A549 (cell line): Measurements from ENCODE around the gene GAD2. TPM values are rescaled to one million over a fixed set of nuclear protein-coding genes. Genes with fewer than 3 reads are reported as not detected.

Source experiments
- ATAC-seq, 2 experiments: fragments of 200-7000 bp in 1 of 2; fragments of >200 bp in 1 of 2; cut with Nextera tagmentation in 1 of 2; cut with Tn5 transposase in 1 of 2; 3 replicates each; pipeline versions ENCODE4 v1.8.0 to v1.9.1; 2018 to 2020; ENCODE audit warnings: mild to moderate bottlenecking in 1 of 2, moderate library complexity in 1 of 2
- CTCF ChIA-PET: fragments of 300-600 bp; sonication (Branson Sonifier 250); formaldehyde crosslinking; extraction: SDS; loops from one replicate; lab custom pipeline; 2021; ENCODE audit warnings: antibody characterized with exemption, inconsistent platforms; lab: Yijun Ruan, JAX
- POLR2A ChIA-PET: fragments of 350-600 bp; formaldehyde crosslinking; extraction: SDS; loops from one replicate; lab custom pipeline; 2021; ENCODE audit warnings: antibody characterized with exemption, inconsistent platforms; lab: Yijun Ruan, JAX
- DNase-seq, 2 experiments: peaks; one replicate each; pipeline versions ENCODE4 v3.0.0 to v3.0.0-alpha.2; 2011 to 2016; ENCODE audit warnings: low read depth in 1 of 2, low spot score in 1 of 2
- FAIRE-seq: peaks from 2 replicates; lab custom pipeline; 2011; peaks lifted over from hg19 to GRCh38; lab: Jason Lieb, UNC
- H3K27ac ChIP-seq, 2 experiments: fragments of >200 bp; sonication (Bioruptor Twin); formaldehyde crosslinking; 3 replicates each; pipeline ENCODE4 v1.5.1; 2016 to 2017
- H3K4me1 ChIP-seq: fragments of >200 bp; sonication (Bioruptor Twin); formaldehyde crosslinking; 3 replicates; pipeline ENCODE4 v1.6.1; 2016
- H3K4me2 ChIP-seq: fragments of >200 bp; sonication (Bioruptor Twin); formaldehyde crosslinking; 3 replicates; pipeline ENCODE4 v1.6.1; 2016
- H3K4me3 ChIP-seq: fragments of >200 bp; sonication (Bioruptor Twin); formaldehyde crosslinking; 3 replicates; pipeline ENCODE4 v1.5.1; 2016
- H3K9me3 ChIP-seq: fragments of >200 bp; sonication (Bioruptor Twin); formaldehyde crosslinking; 3 replicates; pipeline ENCODE4 v1.6.1; 2016
- BCL3 ChIP-seq: fragments of >200 bp; sonication (Bioruptor Twin); formaldehyde crosslinking; IDR thresholded peaks from 3 replicates; pipeline ENCODE4 v1.6.1; 2016
- BHLHE40 ChIP-seq: IDR thresholded peaks from 2 replicates; pipeline ENCODE4 v1.6.1; 2012; ENCODE audit warnings: low read depth, low read length, inconsistent platforms
- CBX2 ChIP-seq: fragments of 200-600 bp; sonication (generic); IDR thresholded peaks from 2 replicates; pipeline ENCODE4 v1.6.1; 2016; ENCODE audit warnings: low read depth, mild to moderate bottlenecking, borderline replicate concordance
- CEBPB ChIP-seq, 2 experiments: fragments of >200 bp in 1 of 2; sonication (Bioruptor Twin) in 1 of 2; formaldehyde crosslinking in 1 of 2; IDR thresholded peaks; 2 replicates each; pipeline ENCODE4 v1.6.1; 2012 to 2016
- CHD2 ChIP-seq: fragments of 150-350 bp; IDR thresholded peaks from 2 replicates; pipeline ENCODE4 v1.6.1; 2014; ENCODE audit warnings: low read length; ENCODE audit not compliant: partially characterized antibody
- E2F6 ChIP-seq: IDR thresholded peaks from 2 replicates; pipeline ENCODE4 v1.6.1; 2012; ENCODE audit warnings: low read depth, borderline replicate concordance
- EHF ChIP-seq: fragments of 250-450 bp; sonication (Bioruptor Pico); IDR thresholded peaks from 2 replicates; pipeline ENCODE4 v1.5.0; 2020; ENCODE audit warnings: mild to moderate bottlenecking
- EHMT2 ChIP-seq: fragments of 200-600 bp; sonication (generic); IDR thresholded peaks from 2 replicates; pipeline ENCODE4 v1.6.1; 2016; ENCODE audit warnings: antibody characterized with exemption, low read depth, mild to moderate bottlenecking, moderate library complexity
- EP300 ChIP-seq, 2 experiments: fragments of >200 bp; sonication (Bioruptor Twin); formaldehyde crosslinking; IDR thresholded peaks; 2 replicates in 1 of 2; 3 replicates in 1 of 2; pipeline ENCODE4 v1.6.1; 2016 to 2017
- ESRRA ChIP-seq: fragments of 150-350 bp; IDR thresholded peaks from 2 replicates; pipeline ENCODE4 v1.6.1; 2014; ENCODE audit warnings: mild to moderate bottlenecking, low read length, borderline replicate concordance
- FOSB ChIP-seq: fragments of 250-450 bp; sonication (Bioruptor Pico); IDR thresholded peaks from 2 replicates; pipeline ENCODE4 v1.5.0; 2020; ENCODE audit warnings: mild to moderate bottlenecking, moderate library complexity
- GATA3 ChIP-seq: IDR thresholded peaks from 2 replicates; pipeline ENCODE4 v1.6.1; 2012; ENCODE audit warnings: borderline replicate concordance
- HDAC2 ChIP-seq: fragments of 200-600 bp; sonication (generic); IDR thresholded peaks from 2 replicates; pipeline ENCODE4 v1.6.1; 2016
- HOXA7 ChIP-seq: fragments of 250-450 bp; sonication (Bioruptor Pico); IDR thresholded peaks from 2 replicates; pipeline ENCODE4 v1.5.0; 2020; ENCODE audit warnings: mild to moderate bottlenecking, moderate library complexity
- HOXB13 ChIP-seq: fragments of 250-450 bp; sonication (Bioruptor Pico); IDR thresholded peaks from 2 replicates; pipeline ENCODE4 v1.5.0; 2020; ENCODE audit warnings: low read depth, mild to moderate bottlenecking, moderate library complexity
- KDM5A ChIP-seq: fragments of 200-600 bp; sonication (generic); IDR thresholded peaks from 2 replicates; pipeline ENCODE4 v1.6.1; 2016; ENCODE audit warnings: antibody characterized with exemption, mild to moderate bottlenecking
- MYC ChIP-seq: IDR thresholded peaks from 2 replicates; pipeline ENCODE4 v1.6.1; 2012; ENCODE audit warnings: mild to moderate bottlenecking, inconsistent platforms, low read length, improper control_type of control experiment, borderline replicate concordance
- NFE2L2 ChIP-seq: fragments of 150-350 bp; conservative IDR thresholded peaks from 2 replicates; pipeline ENCODE4 v1.6.1; 2014; ENCODE audit warnings: low read length
- NPAS2 ChIP-seq: fragments of 250-450 bp; sonication (Bioruptor Pico); IDR thresholded peaks from 2 replicates; pipeline ENCODE4 v1.8.0; 2022; ENCODE audit warnings: mild to moderate bottlenecking, moderate library complexity, borderline replicate concordance
- NR3C1 ChIP-seq: fragments of >200 bp; sonication (Bioruptor Twin); formaldehyde crosslinking; IDR thresholded peaks from 3 replicates; pipeline ENCODE4 v1.6.1; 2017
- PHF8 ChIP-seq: fragments of 200-600 bp; sonication (generic); IDR thresholded peaks from 2 replicates; pipeline ENCODE4 v1.6.1; 2016; ENCODE audit warnings: low read depth, mild to moderate bottlenecking, antibody characterized with exemption, moderate library complexity, borderline replicate concordance
- RAD21 ChIP-seq, 2 experiments: fragments of >200 bp in 1 of 2; sonication (Bioruptor Twin) in 1 of 2; formaldehyde crosslinking in 1 of 2; IDR thresholded peaks in 1 of 2; conservative IDR thresholded peaks in 1 of 2; 2 replicates in 1 of 2; 3 replicates in 1 of 2; pipeline ENCODE4 v1.6.1; 2012 to 2018; ENCODE audit warnings: inconsistent platforms in 1 of 2
- RCOR1 ChIP-seq: fragments of 150-350 bp; IDR thresholded peaks from 2 replicates; pipeline ENCODE4 v1.6.1; 2014; ENCODE audit warnings: antibody characterized with exemption, low read length, low read depth
- REST ChIP-seq: fragments of 200-600 bp; sonication (generic); IDR thresholded peaks from 2 replicates; pipeline ENCODE4 v1.6.1; 2016; ENCODE audit warnings: antibody characterized with exemption, mild to moderate bottlenecking, moderate library complexity
- RFX5 ChIP-seq: fragments of 450-650 bp; IDR thresholded peaks from 2 replicates; pipeline ENCODE4 v1.7.1; 2014; ENCODE audit warnings: antibody characterized with exemption, mild to moderate bottlenecking, moderate library complexity
- SMC3 ChIP-seq: fragments of >200 bp; sonication (Bioruptor Twin); formaldehyde crosslinking; IDR thresholded peaks from 3 replicates; pipeline ENCODE4 v1.6.1; 2018; ENCODE audit warnings: inconsistent platforms
- TFCP2L1 ChIP-seq: fragments of 250-450 bp; sonication (Bioruptor Pico); IDR thresholded peaks from 2 replicates; pipeline ENCODE4 v1.5.0; 2021; ENCODE audit warnings: mild to moderate bottlenecking
- TP53 ChIP-seq: fragments of 250-450 bp; sonication (Bioruptor Pico); IDR thresholded peaks from 2 replicates; pipeline ENCODE4 v1.5.0; 2021; ENCODE audit warnings: mild to moderate bottlenecking, moderate library complexity
- USF2 ChIP-seq: fragments of 450-650 bp; IDR thresholded peaks from 2 replicates; pipeline ENCODE4 v1.6.1; 2014; ENCODE audit warnings: antibody characterized with exemption
- ZNF302 ChIP-seq: fragments of 250-450 bp; sonication (Bioruptor Pico); IDR thresholded peaks from 2 replicates; pipeline ENCODE4 v1.9.0; 2021; ENCODE audit warnings: inconsistent platforms, mild to moderate bottlenecking, moderate library complexity
- WGBS: methylation state at CpG from one replicate; pipeline ENCODE4 v1.1.6; 2017; ENCODE audit errors: missing lambda C conversion rate; 5-methylcytosine and 5-hydroxymethylcytosine counted together
- polyA plus RNA-seq, 4 experiments: library from polyadenylated mRNA; depleted of rRNA in 3 of 4; stranded (reverse); fragments of >200 nt; fragmentation: RNase III in 1 of 4; extraction: RNeasy Plus Mini Kit Qiagen cat#74134 plus additional on column Dnase treatment in 1 of 4; gene quantifications; 2 replicates in 3 of 4; 3 replicates in 1 of 4; pipeline ENCODE4 v1.2.3, GENCODE V29; 2011 to 2017

Gene GAD2
- polyA plus RNA-seq, 2 of the 4 experiments (the other 2 are of a cell fraction) = not detected

GRCh38 chr10:26225322-26225721 is 8.7 kb downstream of the GAD2 start:
- POLR2A ChIA-PET = no interaction called here
- FAIRE-seq = no peak
- H3K27ac ChIP-seq = no peak overlapping the region
- no peak for TF ChIP-seq ESRRA
- TF ChIP-seq RAD21 (conservative IDR thresholded peaks at IDR 0.05 in 1 of 2, IDR thresholded peaks at IDR 0.05 in 1 of 2) = no peak
- TF ChIP-seq, all 56 proteins: peak for 0
- WGBS = 0% methylated on average over 4 of the region's 4 CpGs
- CTCF ChIA-PET = no interaction called here
- Histone ChIP-seq H3K4me2 (no peak overlapping the region), H3K9me3 (no peaks in the 10 kb centered on the region), H3K4me1 (no peaks in the 10 kb centered on the region), H3K4me3 (no peak overlapping the region)
- no peak for DNase-seq
- no peak for ATAC-seq

GRCh38 chr10:26227786-26228185 is 11.2 kb downstream of the GAD2 start:
- ChIA-PET CTCF (interaction anchor here (1.1 kb wide), 1 partner anchor 9 kb away, joined by 3 read pairs; no protein-coding TSS in a partner anchor), POLR2A (no interaction called here)
- DNase-seq (no peak), FAIRE-seq (no peak), ATAC-seq (no peak)
- no peaks in the 10 kb centered on the region for H3K9me3 ChIP-seq
- no peaks in the 10 kb centered on the region for H3K4me1 ChIP-seq
- no peak overlapping the region for H3K4me2 ChIP-seq
- 10% methylated on average over 4 of the region's 5 CpGs for WGBS
- H3K4me3 ChIP-seq = no peak overlapping the region
- TF ChIP-seq SMC3 = no peak
- TF ChIP-seq NR3C1 = no peak
- TF ChIP-seq GATA3 = no peak
- no peak for TF ChIP-seq RFX5
- no peak for TF ChIP-seq EP300 (IDR thresholded peaks at IDR 0.05)
- TF ChIP-seq CHD2 = no peak
- TF ChIP-seq KDM5A = no peak
- no peak for TF ChIP-seq BCL3
- no peak for TF ChIP-seq EHMT2
- no peak for TF ChIP-seq ESRRA
- TF ChIP-seq MYC = no peak
- TF ChIP-seq, all 56 proteins: peak for 0
- no peak overlapping the region for H3K27ac ChIP-seq

GRCh38 chr10:26232174-26232573 is 15.6 kb downstream of the GAD2 start:
- Histone ChIP-seq H3K9me3 (no peaks in the 10 kb centered on the region), H3K4me3 (no peak overlapping the region), H3K27ac (no peak overlapping the region), H3K4me1 (no peaks in the 10 kb centered on the region), H3K4me2 (no peak overlapping the region)
- CTCF ChIA-PET = interaction anchor here (1.2 kb wide), 1 partner anchor 149 kb away, joined by 4 read pairs; no protein-coding TSS in a partner anchor
- TF ChIP-seq ZNF302 (CRISPR knock-in tag) (no peak), USF2 (no peak), RCOR1 (no peak), NFE2L2 (no peak), BHLHE40 (no peak), PHF8 (no peak), TFCP2L1 (CRISPR knock-in tag) (no peak), EHF (CRISPR knock-in tag) (no peak), EHMT2 (no peak), CEBPB (IDR thresholded peaks at IDR 0.05) (no peak), FOSB (CRISPR knock-in tag) (no peak), HDAC2 (no peak), REST (no peak), TP53 (no peak), CBX2 (no peak), NPAS2 (CRISPR knock-in tag) (no peak), HOXA7 (CRISPR knock-in tag) (no peak), ESRRA (no peak), HOXB13 (no peak), E2F6 (no peak)
- ATAC-seq (no peak), DNase-seq (no peak), FAIRE-seq (no peak)
- POLR2A ChIA-PET = no interaction called here
- 22% methylated on average over 5 of the region's 5 CpGs for WGBS
